Putamen (tissue), 1 donor: ENCODE results near the gene TEDC2.
"Not testable (repeated sequence)": the region's sequence is repeated elsewhere in the genome, so short reads cannot be mapped to it uniquely, and the experiment has no call there.

ENCODE experiments used
- DNase-seq: peaks from one replicate; pipeline ENCODE4 v3.0.0-alpha.2; 2016; ENCODE audit warnings: low spot score

Gene TEDC2

DNA sequence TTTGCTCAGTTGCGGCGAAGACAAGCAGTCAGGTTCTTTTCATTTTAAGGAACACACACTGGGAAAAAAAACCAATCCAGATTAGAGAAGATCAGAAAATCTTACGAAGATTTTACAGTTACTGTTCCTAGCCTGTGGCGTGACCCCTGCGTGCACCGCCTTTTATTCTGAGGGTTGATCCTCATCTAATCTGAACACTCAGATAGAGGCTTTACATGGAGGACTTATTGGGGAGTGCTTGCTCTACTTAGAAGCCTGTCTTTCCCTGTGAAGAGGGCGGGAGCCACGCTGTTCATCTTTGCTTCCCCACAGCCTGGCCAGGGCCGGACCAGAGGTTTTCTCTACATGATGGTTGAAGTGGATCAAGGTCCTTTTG, 16.4 kb downstream of the TEDC2 start:
- no peak for DNase-seq

DNA sequence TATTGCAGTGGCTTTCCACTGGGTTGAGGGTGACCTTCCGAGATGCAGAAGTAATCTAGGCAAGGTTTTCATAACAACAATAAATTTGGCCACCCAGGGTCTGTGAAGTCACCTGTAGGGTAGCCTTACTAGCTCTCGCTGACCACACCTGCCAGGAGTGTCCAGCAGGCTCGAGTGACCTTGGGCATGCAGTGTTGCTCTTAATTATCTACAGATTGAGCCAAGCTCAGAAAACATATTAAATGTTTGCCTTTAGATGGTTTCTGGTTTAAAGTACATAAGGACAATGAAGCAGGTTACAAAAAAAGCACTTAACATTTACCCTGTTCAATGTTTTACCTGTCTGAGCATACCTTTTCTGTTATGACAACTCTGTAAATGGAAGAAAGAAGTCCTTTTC, 16.8 kb downstream of the TEDC2 start:
- DNase-seq, result no peak

DNA sequence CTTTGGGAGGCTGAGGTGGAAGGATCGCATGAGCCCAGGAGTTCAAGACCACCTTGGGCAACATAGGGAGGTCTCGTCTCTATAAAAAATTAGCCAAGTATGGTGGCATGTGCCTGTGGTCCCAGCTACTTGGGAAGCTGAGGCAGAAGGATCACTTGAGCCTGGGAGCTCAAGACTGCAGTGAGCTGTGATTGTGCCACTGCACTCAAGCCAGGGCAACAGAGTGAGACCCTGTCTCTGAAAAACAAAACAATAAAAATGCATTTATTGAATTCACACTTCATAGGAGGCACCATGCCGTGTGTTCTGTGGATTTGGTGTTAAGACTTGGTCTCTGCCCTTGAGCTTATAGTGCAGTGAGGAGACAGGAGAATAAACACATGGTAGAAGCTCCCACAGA, 17.4 kb downstream of the TEDC2 start:
- DNase-seq, result no peak

DNA sequence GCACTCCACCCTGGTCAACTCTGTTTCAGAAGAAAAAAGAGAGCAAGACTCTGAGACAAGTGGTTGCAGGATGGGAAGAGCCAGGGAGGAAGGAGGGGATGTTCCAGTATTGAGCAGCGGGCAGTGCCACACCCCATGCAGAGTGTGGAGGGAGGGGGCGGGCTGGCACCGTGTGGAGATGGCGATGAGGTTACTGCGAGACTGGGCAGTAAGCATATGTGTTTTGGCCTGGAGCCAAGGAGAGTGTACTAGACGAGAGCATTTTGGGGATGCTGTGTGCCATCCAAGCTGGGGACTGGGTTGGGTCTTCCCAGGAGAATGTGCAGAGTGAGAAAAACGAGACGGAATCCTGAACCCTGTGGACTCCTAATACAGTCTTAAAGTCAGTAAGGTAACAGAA, 18.4 kb downstream of the TEDC2 start:
- no peak for DNase-seq

- DNase-seq, result not testable (repeated sequence)
Measured at GRCh38 chr16:2479996-2480395, 20.1 kb downstream of the TEDC2 start.

DNA sequence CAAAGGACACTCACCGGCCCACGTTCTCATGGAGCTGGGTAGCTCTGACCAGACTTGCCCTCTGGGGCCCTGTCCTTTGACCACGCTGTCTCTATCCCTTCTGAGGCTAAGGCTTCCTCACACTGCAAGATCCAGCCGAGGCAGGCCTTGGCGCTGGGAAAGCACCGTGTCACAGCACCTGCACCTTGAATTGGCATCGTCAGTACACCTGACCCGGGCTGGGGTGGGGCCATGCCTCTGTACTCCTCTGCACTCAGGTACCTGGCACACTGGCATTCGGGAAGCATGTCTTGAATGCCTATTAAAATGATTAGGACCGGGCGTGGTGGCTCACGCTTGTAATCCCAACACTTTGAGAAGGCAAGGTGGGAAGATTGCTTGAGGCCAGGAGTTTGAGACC, 21.0 kb downstream of the TEDC2 start:
- no peak for DNase-seq

GRCh38 chr16:2481676-2482075, 21.8 kb downstream of the TEDC2 start:
- DNase-seq, result no peak

GRCh38 chr16:2482249-2482648, 22.3 kb downstream of the TEDC2 start:
- no peak for DNase-seq

DNA sequence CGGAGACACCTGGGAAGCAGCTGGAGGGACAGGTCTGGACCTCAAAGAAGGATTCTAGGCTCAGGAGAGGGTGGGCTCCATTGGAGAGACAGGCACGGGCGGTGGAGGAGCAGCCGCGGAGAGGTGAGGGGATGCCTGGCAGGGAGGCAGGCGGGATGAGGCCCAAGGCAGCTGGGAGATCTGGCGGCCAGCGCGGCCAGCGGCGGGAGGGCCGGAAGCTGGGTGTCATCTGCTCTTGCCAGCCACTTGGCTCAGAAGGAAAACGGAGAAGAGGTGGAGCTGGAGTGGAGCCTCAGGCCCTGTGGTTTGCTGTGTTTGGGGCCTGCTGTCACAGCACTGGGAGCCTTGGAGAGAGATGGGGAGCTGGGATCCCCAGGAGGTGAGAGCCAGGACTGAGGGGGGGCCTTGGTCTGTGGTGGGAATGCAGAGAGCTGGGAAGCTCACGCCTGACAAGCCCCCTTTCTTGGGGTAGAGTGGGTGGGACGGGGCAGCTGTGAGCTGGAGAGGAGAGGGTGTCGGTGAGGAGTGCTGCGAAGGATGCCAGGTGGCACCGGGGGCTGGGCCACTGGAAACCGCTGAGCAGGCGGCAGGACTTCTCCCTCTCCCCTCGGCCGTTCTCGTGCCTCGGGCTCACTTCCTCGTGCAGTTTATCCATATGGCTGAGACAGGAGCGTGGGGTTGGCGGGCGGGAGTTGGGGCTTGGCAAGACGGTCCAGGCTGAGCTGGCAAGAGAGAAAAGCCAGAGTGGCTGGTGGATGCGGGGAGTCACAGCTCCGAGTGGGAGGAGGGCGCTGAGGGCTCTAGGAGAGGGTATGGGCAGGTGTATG, 23.0 kb downstream of the TEDC2 start:
- DNase-seq, result peak; percentile 65

DNA sequence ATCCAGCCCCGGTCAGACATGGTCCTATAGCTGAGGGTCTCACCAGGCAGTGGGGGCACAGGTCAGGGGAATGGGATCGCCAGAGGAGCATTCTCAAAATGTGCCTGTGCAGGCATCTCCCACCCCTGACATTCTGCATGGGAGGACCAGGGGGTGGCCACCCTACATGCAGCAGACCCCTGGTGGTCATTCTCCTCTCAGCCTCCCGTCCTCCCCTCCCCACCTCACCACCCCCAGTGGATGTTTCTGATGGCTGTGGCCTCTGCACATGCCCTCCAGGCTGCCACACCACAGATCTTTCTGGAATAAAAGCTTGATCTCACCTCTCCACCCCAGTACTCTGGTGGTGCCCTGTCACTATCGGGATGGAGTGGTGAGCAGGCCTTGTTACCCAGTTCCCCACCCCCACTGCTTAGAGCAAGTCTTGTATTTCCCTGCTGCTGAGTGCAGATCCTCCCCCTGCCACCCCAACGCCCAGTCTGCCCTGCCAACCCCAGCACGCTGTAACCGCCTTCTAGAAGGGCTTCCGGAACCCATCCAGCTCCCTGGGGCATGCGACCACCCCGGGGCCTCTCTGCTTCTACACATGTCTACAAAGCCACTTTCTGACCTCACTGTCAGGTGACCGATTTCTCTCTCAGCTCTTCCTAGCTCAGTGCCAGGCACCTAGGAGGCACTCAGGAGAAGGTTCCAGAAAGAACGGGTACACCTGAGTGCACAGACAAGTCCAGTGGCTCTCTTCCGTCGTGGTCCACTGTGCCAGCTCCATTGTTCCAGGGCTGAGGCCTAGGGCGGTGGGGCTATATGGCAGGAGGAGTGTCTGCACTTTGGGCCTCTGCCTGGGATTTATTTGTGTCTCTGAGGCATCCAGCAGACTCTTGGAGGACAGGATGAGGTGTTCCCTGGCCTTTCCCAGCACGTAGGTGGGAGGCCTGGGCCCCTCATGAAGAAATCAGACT, 24.3 kb downstream of the TEDC2 start:
- DNase-seq, result no peak

- no peak for DNase-seq
Measured at GRCh38 chr16:2484898-2485508, 25.1 kb downstream of the TEDC2 start.

DNA sequence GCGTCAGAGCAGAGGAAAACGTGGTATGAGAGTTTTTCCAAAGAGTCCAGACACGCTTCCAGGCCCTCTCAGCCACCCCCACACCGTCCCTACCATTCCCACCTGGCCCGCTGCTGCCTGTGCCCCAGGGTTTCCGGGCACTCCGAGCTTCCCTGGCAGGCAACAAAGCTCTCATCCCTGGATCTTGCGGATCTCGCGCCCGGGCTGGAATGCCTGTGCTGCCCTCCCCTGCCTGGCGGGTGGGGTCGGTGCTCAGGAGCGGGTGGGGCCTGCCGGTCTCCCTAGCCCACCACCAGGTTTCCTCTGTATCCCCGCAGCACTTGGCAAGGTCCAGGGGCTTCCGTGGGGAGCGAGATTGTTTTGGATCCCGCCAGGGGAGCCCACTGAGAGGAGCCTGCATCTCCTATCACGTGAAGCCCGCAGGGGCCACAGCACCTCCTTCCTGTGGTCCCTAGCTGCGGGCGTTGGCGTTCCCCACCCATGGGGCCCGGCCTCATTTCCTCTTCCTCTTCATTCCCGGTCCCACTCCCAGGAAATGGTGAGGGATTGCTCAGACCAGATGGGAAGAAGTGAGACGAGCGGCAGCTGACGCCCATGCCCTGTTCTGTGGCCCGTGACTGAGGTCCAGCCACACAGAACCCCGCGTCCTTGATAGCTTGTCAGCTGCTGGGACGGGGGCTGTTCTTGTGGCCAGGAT, 26.1 kb downstream of the TEDC2 start:
- DNase-seq, result no peak

DNA sequence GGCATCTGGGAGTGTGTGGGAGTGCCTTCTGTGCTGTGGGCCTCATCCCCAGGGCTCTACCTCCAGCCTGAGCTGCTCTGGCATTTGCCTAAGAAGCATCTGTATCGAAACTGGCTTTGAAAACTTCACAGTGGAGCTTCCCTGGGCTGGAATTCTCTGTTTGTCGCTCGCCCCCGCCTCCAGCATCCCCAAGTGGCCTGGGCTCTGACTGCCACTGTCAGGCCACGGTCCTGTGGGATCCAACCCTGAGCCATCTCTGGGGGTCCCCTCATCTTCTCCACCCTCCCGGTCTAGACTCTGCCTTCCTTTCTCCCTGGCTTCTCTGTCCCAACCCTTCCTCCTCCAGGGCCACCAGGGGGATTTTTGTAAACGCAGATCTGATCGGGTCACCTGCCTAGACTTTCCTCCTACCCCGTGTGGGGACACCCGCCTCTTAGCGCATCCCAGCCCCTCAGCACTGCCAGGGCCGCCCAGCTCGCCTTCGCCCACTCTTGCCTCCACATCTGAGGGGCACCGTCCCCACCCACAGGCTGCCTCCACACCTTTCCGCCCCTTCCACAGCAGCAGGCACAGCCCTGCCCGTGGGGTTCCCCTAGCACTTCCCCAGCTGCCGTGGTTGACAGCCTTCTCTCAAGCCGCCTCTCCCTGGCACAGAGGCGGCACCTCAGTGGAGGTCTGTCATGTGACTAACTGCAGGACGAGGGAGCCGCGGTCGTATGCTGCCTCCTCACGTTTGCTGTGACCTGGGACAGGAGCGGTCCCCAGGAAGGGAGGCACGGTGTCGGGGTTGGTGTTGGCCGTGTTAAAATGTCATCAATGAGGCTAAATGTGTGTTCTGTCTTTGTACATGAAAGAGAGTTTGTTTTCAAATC, 27.0 kb downstream of the TEDC2 start:
- DNase-seq, result peak; percentile 50

GRCh38 chr16:2487517-2487842, 27.6 kb downstream of the TEDC2 start:
- no peak for DNase-seq

GRCh38 chr16:2487903-2488531, 28.1 kb downstream of the TEDC2 start:
- DNase-seq, result no peak

- no peak for DNase-seq
Measured at GRCh38 chr16:2489581-2489980, 29.7 kb downstream of the TEDC2 start.

GRCh38 chr16:2490190-2491105, 30.5 kb downstream of the TEDC2 start:
- no peak for DNase-seq

DNA sequence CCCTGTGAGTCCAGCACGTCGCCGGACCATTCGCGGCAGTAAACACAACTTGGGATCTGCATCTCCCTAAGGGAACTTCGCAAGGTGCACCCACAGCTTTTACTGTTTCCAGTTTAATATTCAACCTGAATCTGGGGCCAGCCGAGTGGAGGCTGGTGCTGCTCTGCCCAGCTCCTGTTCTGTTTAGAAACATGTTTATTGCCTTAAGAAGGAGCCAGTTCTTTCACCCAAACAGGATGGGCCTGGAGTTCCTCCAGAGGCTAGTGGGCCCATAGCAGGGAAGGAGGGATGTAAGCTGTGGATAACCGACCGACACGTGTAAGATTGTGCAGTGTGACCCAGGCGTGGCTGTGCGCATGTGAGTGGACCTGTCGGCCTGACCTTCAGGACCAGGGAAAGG, 32.4 kb downstream of the TEDC2 start:
- no peak for DNase-seq

DNA sequence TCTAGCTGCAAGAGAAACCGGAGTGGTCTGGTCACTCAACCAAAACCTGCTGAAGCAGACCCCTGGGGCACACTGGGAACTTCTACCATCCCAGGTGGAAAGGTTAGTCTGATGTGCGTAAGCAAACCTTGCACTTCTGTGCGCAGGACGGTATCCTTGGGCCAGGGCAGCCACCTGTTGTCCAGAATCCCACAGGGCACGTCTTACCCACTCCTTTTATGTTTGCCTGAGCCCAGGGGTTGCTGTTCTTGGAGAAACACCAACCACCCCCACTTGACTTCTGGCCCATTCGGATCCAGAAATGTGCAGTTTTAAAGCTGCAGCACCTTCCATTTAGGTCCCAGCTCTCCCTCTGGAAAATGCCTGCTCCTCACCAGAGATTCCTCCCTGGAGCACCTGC, 33.7 kb downstream of the TEDC2 start:
- DNase-seq, result no peak

GRCh38 chr16:2494616-2495015, 34.7 kb downstream of the TEDC2 start:
- no peak for DNase-seq
